NCI-H187 (cell line): ENCODE results near the gene NCK2.

Experiments used
- DNase-seq, 2 experiments: peaks; one replicate each; lab custom pipeline; 2025; lab: John Stamatoyannopoulos, UW

The NCK2 gene

GRCh38 chr2:105852066-105852465 is 107.4 kb downstream of the NCK2 start:
- DNase-seq = no peak

GRCh38 chr2:105853354-105854088 is 108.8 kb downstream of the NCK2 start:
- no peak for DNase-seq

- no peak for DNase-seq
Observed at GRCh38 chr2:105854972-105855371, 110.3 kb downstream of the NCK2 start.

GRCh38 chr2:105856581-105856980 is 111.9 kb downstream of the NCK2 start:
- DNase-seq = no peak

- no peak for DNase-seq
Observed at GRCh38 chr2:105857076-105857740, 112.5 kb downstream of the NCK2 start.

- no peak for DNase-seq
Observed at GRCh38 chr2:105858868-105859693, 114.4 kb downstream of the NCK2 start.

GRCh38 chr2:105859694-105859951 is 114.9 kb downstream of the NCK2 start:
- DNase-seq = no peak

- DNase-seq = no peak
Observed at GRCh38 chr2:105860567-105860966, 115.9 kb downstream of the NCK2 start.

GRCh38 chr2:105861200-105861599 is 116.5 kb downstream of the NCK2 start:
- no peak for DNase-seq

- DNase-seq = no peak
Observed at GRCh38 chr2:105862843-105863242, 118.1 kb downstream of the NCK2 start.

- DNase-seq = no peak
Observed at GRCh38 chr2:105864262-105864661, 119.5 kb downstream of the NCK2 start.

GRCh38 chr2:105865222-105865913 is 120.7 kb downstream of the NCK2 start:
- no peak for DNase-seq

- DNase-seq = no peak
Observed at GRCh38 chr2:105866216-105867185, 121.8 kb downstream of the NCK2 start.

- no peak for DNase-seq
Observed at GRCh38 chr2:105867587-105867986, 122.9 kb downstream of the NCK2 start.

GRCh38 chr2:105868060-105868459 is 123.3 kb downstream of the NCK2 start:
- no peak for DNase-seq

GRCh38 chr2:105869341-105869740 is 124.6 kb downstream of the NCK2 start:
- DNase-seq = no peak

GRCh38 chr2:105870062-105870461 is 125.3 kb downstream of the NCK2 start:
- no peak for DNase-seq

- no peak for DNase-seq
Observed at GRCh38 chr2:105870858-105871257, 126.1 kb downstream of the NCK2 start.

- DNase-seq = no peak
Observed at GRCh38 chr2:105872142-105872728, 127.5 kb downstream of the NCK2 start.

- no peak for DNase-seq
Observed at GRCh38 chr2:105872830-105873229, 128.1 kb downstream of the NCK2 start.

- no peak for DNase-seq
Observed at GRCh38 chr2:105873281-105873680, 128.6 kb downstream of the NCK2 start.
